Ovary (tissue), 9 donors: ENCODE measurements around the gene ZNF532. TPM values are rescaled to one million over a fixed set of nuclear protein-coding genes. Genes with fewer than 3 reads are reported as not detected.
"Not testable (repeated sequence)": the region's sequence is repeated elsewhere in the genome, so short reads cannot be mapped to it uniquely, and the experiment has no call there.

Experiments used
- DNase-seq, 5 donors: peaks; one replicate each; pipeline ENCODE4 v3.0.0-alpha.2; 2019 to 2020
- H3K27ac ChIP-seq, 2 donors: fragments of 200-600 bp; one replicate each; pipeline versions ENCODE4 v1.5.1 to v1.8.0; 2019 to 2022
- H3K27me3 ChIP-seq: fragments of 200-600 bp; one replicate; pipeline ENCODE4 v1.8.0; 2022
- H3K36me3 ChIP-seq: fragments of 200-600 bp; sonication (generic); one replicate; pipeline ENCODE4 v1.5.1; 2019
- H3K4me1 ChIP-seq: one replicate; pipeline ENCODE4 v1.8.1; 2013; ENCODE audit warnings: mild to moderate bottlenecking, moderate library complexity; ENCODE audit not compliant: insufficient read depth
- H3K4me3 ChIP-seq: fragments of 200-600 bp; sonication (generic); one replicate; pipeline ENCODE4 v1.5.1; 2017
- H3K9me3 ChIP-seq, 2 donors: fragments of 200-600 bp in 1 of 2; sonication (generic) in 1 of 2; one replicate each; pipeline versions ENCODE4 v1.5.1 to v1.8.1; 2013 to 2019; ENCODE audit warnings: mild to moderate bottlenecking in 1 of 2, moderate library complexity in 1 of 2
- CTCF ChIP-seq, 3 donors: fragments of 450-650 bp in 2 of 3; fragments of 200-600 bp in 1 of 3; IDR thresholded peaks; one replicate each; pipeline versions ENCODE4 v1.5.1 to v1.8.0; 2016 to 2022; ENCODE audit warnings: antibody characterized with exemption in 3 of 3, mild to moderate bottlenecking in 1 of 3
- EP300 ChIP-seq: sonication (generic); formaldehyde crosslinking; IDR thresholded peaks from one replicate; pipeline ENCODE4 v1.6.1; 2017; ENCODE audit warnings: antibody characterized with exemption
- POLR2A ChIP-seq: fragments of 450-650 bp; IDR thresholded peaks from one replicate; pipeline ENCODE4 v1.6.1; 2017; ENCODE audit warnings: antibody characterized with exemption, mild to moderate bottlenecking, moderate library complexity
- WGBS, 3 donors: extraction: QIAGEN DNeasy Blood & Tissue Kit in 1 of 3; methylation state at CpG; one replicate each; pipeline versions ENCODE4 v1.1.5 to v1.1.7; 2013 to 2017; 5-methylcytosine and 5-hydroxymethylcytosine counted together
- intact Hi-C, 4 donors: fragments of 100-400 bp; cut with DNase I; formaldehyde crosslinking; loops; one replicate each; pipeline versions ENCODE4 v1.11.0 to v1.15.1; 2022 to 2023
- polyA plus RNA-seq, 2 donors: library from polyadenylated mRNA; stranded (reverse); fragments of 200-250 nt in 1 of 2; fragments of 350-450 nt in 1 of 2; fragmentation: Illumina TruSeq in 1 of 2; extraction: RNeasy Lipid Tissue Mini Kit (QIAGEN cat#74804) in 1 of 2; gene quantifications; one replicate each; pipeline ENCODE4 v1.2.3, GENCODE V29; 2013 to 2014
- total RNA-seq, 7 donors: library from RNA; depleted of rRNA in 2 of 7; stranded (reverse); fragments of >200 nt in 2 of 7; fragmentation: NEBNext Ultra II Directional in 3 of 7; extraction: Animal tissue kit (Norgen Biotek cat#: 25700) in 3 of 7; gene quantifications; one replicate each; pipeline versions ENCODE4 v1.1.0 to v1.2.4, GENCODE V29; 2016 to 2023
- donor health status: DM: no; HTN: no; CAD: no; lungs with moderate emphysema.
- donor health status: DM: no; HTN: no; CAD: no.
- donor health status: Bipolar disorder and iron deficiency.
- donor health status: DM: yes; HTN: yes; CAD: no.
- donor health status: DM: no; HTN: no; CAD: no.
- donor health status: DM: yes; HTN: yes; CAD: no.

ZNF532 gene
- total and polyA plus RNA-seq, 9 donors = 40.5 to 162 (median 101) TPM

DNA sequence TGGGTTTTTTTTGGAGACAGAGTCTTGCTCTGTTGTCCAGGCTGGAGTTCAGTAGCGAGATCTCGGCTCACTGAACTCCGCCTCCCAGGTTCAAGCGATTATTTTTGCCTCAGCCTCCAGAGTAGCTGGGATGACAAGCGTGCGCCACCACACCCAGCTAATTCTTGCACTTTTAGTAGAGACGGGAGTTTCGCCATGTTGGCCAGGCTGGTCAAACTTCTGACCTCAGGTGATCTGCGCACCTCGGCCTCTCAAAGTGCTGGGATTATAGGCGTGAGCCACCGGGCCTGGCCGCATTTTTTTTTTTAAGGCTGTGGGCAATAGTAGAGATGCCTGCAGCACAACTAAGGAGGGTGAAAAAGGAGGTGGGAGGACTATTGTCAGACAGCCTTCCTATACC is 41.7 kb upstream of the ZNF532 start:
- TF ChIP-seq EP300 = no peak
- no peak for TF ChIP-seq CTCF (IDR thresholded peaks at IDR 0.05)
- TF ChIP-seq POLR2A = no peak
- no peak for DNase-seq
- Histone ChIP-seq H3K27me3 (no peaks in the 10 kb centered on the region), H3K36me3 (no peaks in the 10 kb centered on the region), H3K27ac (no peak overlapping the region), H3K4me1 (no peaks in the 10 kb centered on the region), H3K4me3 (no peak overlapping the region), H3K9me3 (no peaks in the 10 kb centered on the region)
- 95 to 97% (median 96%) methylated on average over 13 of the region's 13 CpGs for WGBS, 3 donors
- intact Hi-C loops = no loop called here

- Histone ChIP-seq H3K27ac (no peak overlapping the region), H3K36me3 (no peaks in the 10 kb centered on the region), H3K4me1 (no peaks in the 10 kb centered on the region), H3K9me3 (no peaks in the 10 kb centered on the region), H3K27me3 (no peaks in the 10 kb centered on the region), H3K4me3 (no peak overlapping the region)
- WGBS, 3 donors = 37 to 50% (median 42%) methylated on average over 4 of the region's 4 CpGs
- intact Hi-C loops = no loop called here
- TF ChIP-seq EP300 (no peak), POLR2A (no peak), CTCF (IDR thresholded peaks at IDR 0.05) (no peak)
- DNase-seq = no peak
These were observed 41.3 kb upstream of the ZNF532 start for GRCh38 chr18:58823412-58823811.

- WGBS, 3 donors = 93 to 97% (median 97%) methylated on average over 6 of the region's 6 CpGs
- H3K9me3 ChIP-seq, H3K27me3 ChIP-seq, DNase-seq, H3K4me3 ChIP-seq, H3K4me1 ChIP-seq, intact Hi-C loops, H3K27ac ChIP-seq, H3K36me3 ChIP-seq: not testable (repeated sequence)
These were observed 37.8 kb upstream of the ZNF532 start for GRCh38 chr18:58826926-58827325.

DNA sequence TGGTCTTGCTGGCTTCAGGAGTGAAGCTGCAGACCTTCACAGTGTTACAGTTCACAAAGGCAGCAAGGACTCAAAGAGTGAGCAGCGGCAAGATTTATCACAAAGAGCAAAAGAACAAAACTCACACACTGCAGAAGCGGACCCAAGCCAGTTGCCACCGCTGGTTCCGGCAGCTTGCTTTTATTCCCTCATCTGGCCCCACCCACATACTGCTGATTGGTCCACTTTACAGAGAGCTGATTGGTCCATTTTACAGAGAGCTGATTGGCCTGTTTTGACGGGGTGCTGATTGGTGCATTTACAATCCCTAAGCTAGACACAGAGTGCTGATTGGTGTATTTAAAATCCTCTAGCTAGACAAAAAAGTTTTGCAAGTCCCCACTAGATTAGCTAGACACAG is 37.2 kb upstream of the ZNF532 start:
- no peak for TF ChIP-seq POLR2A
- TF ChIP-seq CTCF (IDR thresholded peaks at IDR 0.05) = no peak
- TF ChIP-seq EP300 = no peak
- Histone ChIP-seq H3K27ac (no peak overlapping the region), H3K4me1 (peaks cover 8% of the 10 kb centered on the region), H3K4me3 (no peak overlapping the region), H3K9me3 (no peaks in the 10 kb centered on the region), H3K36me3 (no peaks in the 10 kb centered on the region), H3K27me3 (no peaks in the 10 kb centered on the region)
- DNase-seq = no peak
- WGBS, 3 donors = 92 to 94% (median 94%) methylated on average over 5 of the region's 5 CpGs
- intact Hi-C loops = no loop called here

- no peaks in the 10 kb centered on the region for H3K36me3 ChIP-seq
- H3K4me3 ChIP-seq = no peak overlapping the region
- no peaks in the 10 kb centered on the region for H3K9me3 ChIP-seq
- intact Hi-C loops = no loop called here
- TF ChIP-seq POLR2A (no peak), EP300 (no peak), CTCF (IDR thresholded peaks at IDR 0.05) (no peak)
- peaks cover 8% of the 10 kb centered on the region for H3K4me1 ChIP-seq
- peak overlapping the region in 1 of 2 donors; percentile 66 for H3K27ac ChIP-seq
- H3K27me3 ChIP-seq = no peaks in the 10 kb centered on the region
- DNase-seq = peak in 4 of 5 donors; percentile 35 to 63 (median 48)
- WGBS, 3 donors = 89 to 94% (median 92%) methylated on average over 24 of the region's 24 CpGs
These were observed 36.8 kb upstream of the ZNF532 start for GRCh38 chr18:58827886-58828285.
